ENCODE results near the gene PDZK1IP1. TPM values are rescaled to one million over a fixed set of nuclear protein-coding genes. Genes with fewer than 3 reads are reported as not detected.

PDZK1IP1 gene
- total and polyA plus RNA-seq, 2 donors (not counting 3 experiments of a cell fraction or from before 2014, with no cell fraction given): 0.52 TPM; not detected in 1

DNA sequence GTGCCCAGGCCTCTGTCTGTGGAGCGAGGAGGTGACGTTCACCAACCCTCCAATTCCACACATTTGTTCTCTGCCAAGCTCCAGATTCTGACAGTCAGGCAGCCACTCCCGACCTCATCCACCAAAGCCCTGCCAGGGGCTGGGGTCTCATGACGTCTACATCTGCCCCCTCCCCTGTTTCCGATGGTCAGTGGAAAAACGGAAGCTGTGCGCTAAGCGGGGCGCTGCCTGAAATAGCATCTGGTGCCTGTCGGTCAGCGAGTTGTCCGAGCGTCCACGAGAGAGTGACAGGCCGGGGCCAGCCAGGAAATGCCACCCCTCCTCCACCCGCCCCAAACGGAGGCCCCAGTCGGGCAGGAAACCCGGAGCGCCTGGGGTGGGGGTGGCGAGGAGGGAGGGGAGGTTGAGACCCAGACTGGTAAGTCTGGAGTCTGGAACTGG lies 45.4 kb upstream of the PDZK1IP1 start:
- Histone ChIP-seq H3K79me2 (ENCODE audit: control insufficient read depth, insufficient read depth, low read length) (peaks cover 14% of the 10 kb centered on the region), H4K20me1 (replicated peaks; ENCODE audit: control insufficient read depth, extremely low read depth, insufficient read depth, low read length) (no peaks in the 10 kb centered on the region), H3K4me1 (ENCODE audit: control insufficient read depth, extremely low read depth, insufficient read depth, low read length) (peaks cover 32% of the 10 kb centered on the region), H3K9me1 (replicated peaks; ENCODE audit: control insufficient read depth, extremely low read depth, insufficient read depth, low read length) (no peaks in the 10 kb centered on the region), H3K9me3 (replicated peaks; ENCODE audit: control insufficient read depth, insufficient read depth, low read length) (no peaks in the 10 kb centered on the region), H3K4me3 (replicated peaks in 1 of 3; ENCODE audit: insufficient read depth in 1 of 3, low read depth in 1 of 3, low read length in 3 of 3) (no peak overlapping the region), H2AFZ (ENCODE audit: low read depth, low read length) (peak overlapping the region; percentile 90), H3K27ac (ENCODE audit: insufficient read depth, low read depth, low read length) (peak overlapping the region; percentile 70), H3K36me3 (ENCODE audit: control insufficient read depth in 2 of 2, extremely low read depth in 1 of 2, insufficient read depth in 2 of 2, low read length in 2 of 2) (no peaks in the 10 kb centered on the region), H3K27me3 (ENCODE audit: control insufficient read depth in 2 of 2, insufficient read depth in 2 of 2, low read length in 2 of 2) (no peaks in the 10 kb centered on the region), H3K9ac (replicated peaks; ENCODE audit: extremely low read depth, insufficient read depth, low read length) (peak overlapping the region; percentile 45), H3K4me2 (ENCODE audit: insufficient read depth, low read length) (peak overlapping the region; percentile 61)
- ChIA-PET POLR2A (no interaction called here), CTCF (interaction anchor here (1.0 to 2.6 kb wide), 8 partner anchors 9 to 56 kb away, joined by 3 to 17 read pairs (median 4); no protein-coding TSS in a partner anchor)
- no TSS peak for BruUV-seq (replicated peaks)
- DNase-seq (ENCODE audit: low read depth, low spot score): peak; percentile 84
- dilution Hi-C loops (cut with MboI; ENCODE audit: extremely low pct_ligation_motif_present, low sequenced_read_pairs) (no loop called here), intact Hi-C loops (cut with micrococcal nuclease) (loop anchor here (1.0 kb wide), 1 partner anchor 8 kb away; no protein-coding TSS in a partner anchor)
- FAIRE-seq: peak; percentile 84
- TF ChIP-seq POLR2AphosphoS5 (IDR thresholded peaks at IDR 0.05; ENCODE audit: insufficient read depth, low read depth, low read length) (peak; percentile 53), GATA2 (IDR thresholded peaks at IDR 0.05; ENCODE audit: insufficient read depth, insufficient read length, low read depth, low read length) (no peak)

DNA sequence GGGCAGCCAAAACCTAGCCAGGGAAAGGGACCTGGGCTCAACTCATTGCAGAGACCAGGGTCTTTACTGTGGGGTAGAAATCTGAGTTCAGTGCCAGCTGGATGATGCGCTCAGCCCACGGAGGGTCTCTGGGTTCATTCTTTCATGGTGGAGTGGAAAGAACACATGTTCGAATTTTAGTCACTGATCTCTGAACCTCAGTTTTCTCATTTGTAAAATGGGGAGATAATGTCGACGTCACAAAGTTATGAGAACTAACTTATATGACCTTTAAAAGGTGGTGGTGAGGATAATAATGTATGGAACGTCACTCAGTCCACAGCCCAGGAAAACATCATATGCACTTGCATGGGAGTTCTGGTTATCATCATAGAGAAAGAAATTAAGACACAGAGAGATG lies 43.4 kb upstream of the PDZK1IP1 start:
- FAIRE-seq: no peak
- no peak overlapping the region for H3K27ac ChIP-seq (ENCODE audit: insufficient read depth, low read depth, low read length)
- no peaks in the 10 kb centered on the region for H3K27me3 ChIP-seq (ENCODE audit: control insufficient read depth in 2 of 2, insufficient read depth in 2 of 2, low read length in 2 of 2)
- no peak overlapping the region for H3K4me2 ChIP-seq (ENCODE audit: insufficient read depth, low read length)
- dilution Hi-C loops (cut with MboI; ENCODE audit: extremely low pct_ligation_motif_present, low sequenced_read_pairs): no loop called here
- no peak overlapping the region for H3K4me3 ChIP-seq (replicated peaks in 1 of 3; ENCODE audit: insufficient read depth in 1 of 3, low read depth in 1 of 3, low read length in 3 of 3)
- ChIA-PET CTCF (interaction anchor here (1.2 to 2.1 kb wide), 4 partner anchors 13 to 54 kb away, joined by 3 to 6 read pairs (median 4); no protein-coding TSS in a partner anchor), POLR2A (no interaction called here)
- peaks cover 34% of the 10 kb centered on the region for H3K79me2 ChIP-seq (ENCODE audit: control insufficient read depth, insufficient read depth, low read length)
- no TSS peak for BruUV-seq (replicated peaks)
- H3K4me1 ChIP-seq (ENCODE audit: control insufficient read depth, extremely low read depth, insufficient read depth, low read length): peaks cover 39% of the 10 kb centered on the region
- intact Hi-C loops (cut with micrococcal nuclease): no loop called here
- H2AFZ ChIP-seq (ENCODE audit: low read depth, low read length): no peak overlapping the region
- H3K9me3 ChIP-seq (replicated peaks; ENCODE audit: control insufficient read depth, insufficient read depth, low read length): no peaks in the 10 kb centered on the region
- H3K36me3 ChIP-seq (ENCODE audit: control insufficient read depth in 2 of 2, extremely low read depth in 1 of 2, insufficient read depth in 2 of 2, low read length in 2 of 2): no peaks in the 10 kb centered on the region
- H4K20me1 ChIP-seq (replicated peaks; ENCODE audit: control insufficient read depth, extremely low read depth, insufficient read depth, low read length): no peaks in the 10 kb centered on the region
- TF ChIP-seq POLR2A (IDR thresholded peaks at IDR 0.05; ENCODE audit: low read depth, low read length) (no peak), EZH2 (IDR thresholded peaks at IDR 0.05; ENCODE audit: borderline replicate concordance, low read depth, low read length, severe bottlenecking) (no peak), JUN (IDR thresholded peaks at IDR 0.05; ENCODE audit: borderline replicate concordance, insufficient read depth, insufficient read length, low read depth) (no peak), FOS (IDR thresholded peaks at IDR 0.05; ENCODE audit: borderline replicate concordance, insufficient read depth, low read length) (no peak), POLR2AphosphoS5 (IDR thresholded peaks at IDR 0.05; ENCODE audit: insufficient read depth, low read depth, low read length) (no peak), GATA2 (IDR thresholded peaks at IDR 0.05; ENCODE audit: insufficient read depth, insufficient read length, low read depth, low read length) (no peak), MYC (IDR thresholded peaks at IDR 0.05; ENCODE audit: low read depth, low read length) (no peak)
- TF ChIP-seq, protein P1, sequence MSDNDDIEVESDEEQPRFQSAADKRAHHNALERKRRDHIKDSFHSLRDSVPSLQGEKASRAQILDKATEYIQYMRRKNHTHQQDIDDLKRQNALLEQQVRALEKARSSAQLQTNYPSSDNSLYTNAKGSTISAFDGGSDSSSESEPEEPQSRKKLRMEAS (IDR thresholded peaks at IDR 0.05; ENCODE audit: insufficient read depth, insufficient read length): no peak
- TF ChIP-seq, protein P2, sequence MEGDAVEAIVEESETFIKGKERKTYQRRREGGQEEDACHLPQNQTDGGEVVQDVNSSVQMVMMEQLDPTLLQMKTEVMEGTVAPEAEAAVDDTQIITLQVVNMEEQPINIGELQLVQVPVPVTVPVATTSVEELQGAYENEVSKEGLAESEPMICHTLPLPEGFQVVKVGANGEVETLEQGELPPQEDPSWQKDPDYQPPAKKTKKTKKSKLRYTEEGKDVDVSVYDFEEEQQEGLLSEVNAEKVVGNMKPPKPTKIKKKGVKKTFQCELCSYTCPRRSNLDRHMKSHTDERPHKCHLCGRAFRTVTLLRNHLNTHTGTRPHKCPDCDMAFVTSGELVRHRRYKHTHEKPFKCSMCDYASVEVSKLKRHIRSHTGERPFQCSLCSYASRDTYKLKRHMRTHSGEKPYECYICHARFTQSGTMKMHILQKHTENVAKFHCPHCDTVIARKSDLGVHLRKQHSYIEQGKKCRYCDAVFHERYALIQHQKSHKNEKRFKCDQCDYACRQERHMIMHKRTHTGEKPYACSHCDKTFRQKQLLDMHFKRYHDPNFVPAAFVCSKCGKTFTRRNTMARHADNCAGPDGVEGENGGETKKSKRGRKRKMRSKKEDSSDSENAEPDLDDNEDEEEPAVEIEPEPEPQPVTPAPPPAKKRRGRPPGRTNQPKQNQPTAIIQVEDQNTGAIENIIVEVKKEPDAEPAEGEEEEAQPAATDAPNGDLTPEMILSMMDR (IDR thresholded peaks at IDR 0.05; ENCODE audit: extremely low read depth in 1 of 2, insufficient read depth in 1 of 2, low read depth in 1 of 2, low read length in 2 of 2): no peak
- no peaks in the 10 kb centered on the region for H3K9me1 ChIP-seq (replicated peaks; ENCODE audit: control insufficient read depth, extremely low read depth, insufficient read depth, low read length)
- H3K9ac ChIP-seq (replicated peaks; ENCODE audit: extremely low read depth, insufficient read depth, low read length): no peak overlapping the region
- DNase-seq (ENCODE audit: low read depth, low spot score): no peak
